Stimulated activated CD4-positive, alpha-beta T cell treated with anti-CD3 and anti-CD28 coated beads, TNF-alpha, amount 100 ng/mL, for 1 hour (primary cell): ENCODE results near the gene SUCO.

Experiments
- DNase-seq, 3 donors: peaks; one replicate each; pipeline ENCODE4 v3.0.0-alpha.2; 2020; ENCODE audit warnings: low read depth in 3 of 3, low spot score in 1 of 3

The SUCO gene

GRCh38 chr1:172514108-172514507 is 18.8 kb upstream of the SUCO start:
- DNase-seq, result no peak

- no peak for DNase-seq
These were observed 17.5 kb upstream of the SUCO start for GRCh38 chr1:172515436-172515835.

- no peak for DNase-seq
These were observed 17.0 kb upstream of the SUCO start for GRCh38 chr1:172515927-172516326.

DNA sequence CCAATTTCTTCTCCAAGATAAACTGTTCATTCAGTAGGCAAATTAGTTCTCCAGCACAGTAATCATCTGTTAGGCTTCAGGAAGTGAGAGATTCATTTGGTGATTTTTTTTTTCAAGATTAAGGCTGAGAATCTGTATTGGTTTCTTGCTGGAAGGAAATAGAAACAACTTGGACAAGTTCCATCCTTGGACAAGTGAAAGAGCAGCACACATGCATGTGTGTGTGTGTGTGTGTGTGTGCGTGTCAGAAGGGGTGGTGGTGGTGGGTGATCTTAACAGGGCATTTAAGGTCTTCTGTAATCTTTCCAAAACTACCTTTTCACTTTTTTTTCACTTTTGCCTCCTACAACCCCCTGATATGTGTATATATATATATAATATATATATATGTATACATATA is 15.9 kb upstream of the SUCO start:
- DNase-seq, result no peak

- DNase-seq, result no peak
These were observed 15.4 kb upstream of the SUCO start for GRCh38 chr1:172517545-172517944.

DNA sequence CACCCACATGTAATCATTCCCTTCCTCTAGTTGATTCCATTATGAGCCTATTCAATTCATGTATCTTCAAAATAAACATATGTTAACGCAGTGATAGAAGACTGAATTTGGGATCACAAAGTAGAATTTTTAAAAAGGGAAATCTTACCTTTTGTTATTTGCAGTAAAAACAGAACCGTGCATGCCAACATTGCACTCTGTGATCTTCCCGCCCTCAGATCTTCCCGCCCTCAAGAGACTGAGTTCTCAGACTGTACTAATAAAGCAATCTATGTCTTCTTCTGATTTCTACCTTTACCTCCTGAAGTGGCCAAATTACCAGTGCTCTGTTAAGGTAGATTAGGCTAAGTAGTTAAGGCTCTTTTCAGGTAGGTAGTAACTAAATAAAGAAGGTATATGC is 3.6 kb upstream of the SUCO start:
- no peak for DNase-seq

GRCh38 chr1:172530000-172530399 is 3.0 kb upstream of the SUCO start:
- DNase-seq, result no peak

DNA sequence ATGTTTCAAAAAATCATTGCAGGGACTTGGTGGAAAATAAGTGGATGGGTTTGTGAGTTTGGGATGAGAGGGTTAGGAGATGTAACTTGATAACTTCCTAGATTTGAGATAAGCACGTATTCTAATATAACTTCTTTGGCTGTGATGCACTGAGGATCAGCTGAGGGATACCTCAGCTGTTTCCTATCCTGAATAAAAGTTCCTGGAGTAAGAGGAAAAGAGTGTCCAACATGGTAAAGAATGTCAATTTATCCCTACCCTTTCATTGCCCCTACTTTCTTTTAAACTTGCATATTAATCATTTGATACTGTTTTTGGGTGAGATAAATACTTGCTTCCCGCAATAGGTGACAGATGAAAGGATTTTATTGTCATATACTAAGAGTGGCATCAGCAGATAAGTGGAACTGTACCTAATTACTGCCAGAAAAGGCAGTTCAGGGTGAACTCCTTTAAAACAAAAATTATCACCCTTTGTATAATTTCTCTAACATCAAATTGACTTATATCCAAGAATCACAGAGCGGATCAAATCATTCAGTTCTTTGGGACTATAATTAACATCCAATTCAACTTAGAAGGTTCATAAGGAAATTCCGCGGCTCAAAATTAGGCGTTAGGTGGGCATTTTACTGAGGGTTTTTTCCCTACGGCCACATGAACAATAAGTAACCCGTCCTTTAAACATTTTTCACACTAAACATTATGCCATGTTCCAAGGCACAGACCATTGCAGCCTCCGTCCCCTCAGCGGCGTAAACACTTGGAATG is 1.4 kb upstream of the SUCO start:
- no peak for DNase-seq

DNA sequence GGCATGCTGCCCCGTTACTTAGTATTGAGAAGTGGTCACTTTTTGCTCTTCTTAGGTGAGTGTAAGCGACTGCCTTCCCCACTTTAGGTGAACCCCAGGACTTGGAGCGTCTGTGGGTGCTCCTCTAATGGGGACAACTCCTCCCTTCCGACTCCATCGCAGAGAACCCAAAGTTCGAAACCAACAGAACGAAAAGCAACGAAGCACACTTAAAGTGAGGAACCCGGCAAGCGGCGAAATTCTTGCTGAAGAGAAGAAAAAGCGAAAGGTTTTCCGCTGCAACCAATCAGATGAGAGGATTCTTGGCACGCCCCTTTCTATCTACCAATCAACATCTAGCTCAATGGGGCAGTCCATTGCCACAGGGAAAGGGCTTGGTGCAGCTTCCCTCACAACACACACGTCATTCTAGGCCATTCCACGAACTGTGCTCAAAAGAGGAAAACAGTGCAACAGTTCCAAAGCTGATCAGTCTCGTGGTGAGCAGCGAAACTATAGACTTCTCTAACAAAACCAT is 709 bp upstream of the SUCO start:
- DNase-seq, result peak; percentile 54 to 75 (median 70)

DNA sequence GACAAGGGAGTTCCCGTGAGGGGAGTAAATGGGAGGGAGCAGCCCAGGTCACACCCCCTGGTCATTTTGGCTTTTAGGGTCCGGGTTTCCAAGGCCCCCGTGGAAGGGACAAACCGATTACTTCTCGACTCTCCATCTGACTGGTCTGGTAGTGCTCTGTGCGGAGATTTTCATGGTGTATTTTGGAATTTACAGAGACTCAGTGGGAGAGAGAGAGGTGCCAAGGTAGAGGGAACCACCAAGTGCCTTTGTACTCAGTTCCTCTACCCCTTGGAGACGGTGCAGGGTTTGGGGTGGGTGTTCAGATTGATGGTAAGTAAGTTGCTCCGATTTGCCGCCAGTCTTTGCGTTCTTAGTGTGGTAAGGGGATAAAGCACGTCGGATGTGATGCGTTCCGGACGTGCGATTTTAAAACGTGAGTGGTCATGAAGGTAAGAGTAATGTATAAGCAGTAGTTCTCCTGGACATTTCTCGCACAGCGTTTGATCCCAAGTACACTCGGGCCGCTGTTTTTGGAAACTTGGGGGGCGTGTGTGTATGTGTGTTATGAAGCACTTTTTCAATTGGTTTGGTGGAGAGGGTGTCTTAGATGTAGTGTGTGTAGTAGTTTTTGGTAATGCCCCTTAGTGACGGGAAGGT is 682 bp downstream of the SUCO start:
- peak in 1 of 3 donors; percentile 3 for DNase-seq

GRCh38 chr1:172536256-172536655 is 3.3 kb downstream of the SUCO start:
- no peak for DNase-seq

- DNase-seq, result no peak
These were observed 4.4 kb downstream of the SUCO start for GRCh38 chr1:172537366-172537765.

GRCh38 chr1:172537827-172538391 is 5.0 kb downstream of the SUCO start:
- DNase-seq, result no peak

DNA sequence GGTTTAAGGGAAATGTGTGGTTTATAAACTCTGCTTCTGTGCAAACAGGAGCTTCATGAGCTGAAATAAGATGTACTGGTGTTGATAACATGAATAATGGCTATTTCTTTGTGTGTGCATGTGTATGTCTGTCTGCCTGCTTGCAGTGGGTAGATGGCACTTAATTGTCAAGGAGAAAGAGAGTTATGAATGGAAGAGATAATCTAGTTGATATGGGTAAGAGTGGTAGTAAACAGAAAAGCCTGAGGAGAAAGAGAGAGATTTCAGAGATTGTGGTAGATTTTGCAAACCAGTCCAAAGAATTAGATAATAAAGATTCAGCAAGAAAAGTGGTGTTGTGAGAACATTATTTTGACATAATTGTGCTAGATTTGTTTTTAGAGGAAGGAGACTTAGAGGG is 7.7 kb downstream of the SUCO start:
- no peak for DNase-seq

DNA sequence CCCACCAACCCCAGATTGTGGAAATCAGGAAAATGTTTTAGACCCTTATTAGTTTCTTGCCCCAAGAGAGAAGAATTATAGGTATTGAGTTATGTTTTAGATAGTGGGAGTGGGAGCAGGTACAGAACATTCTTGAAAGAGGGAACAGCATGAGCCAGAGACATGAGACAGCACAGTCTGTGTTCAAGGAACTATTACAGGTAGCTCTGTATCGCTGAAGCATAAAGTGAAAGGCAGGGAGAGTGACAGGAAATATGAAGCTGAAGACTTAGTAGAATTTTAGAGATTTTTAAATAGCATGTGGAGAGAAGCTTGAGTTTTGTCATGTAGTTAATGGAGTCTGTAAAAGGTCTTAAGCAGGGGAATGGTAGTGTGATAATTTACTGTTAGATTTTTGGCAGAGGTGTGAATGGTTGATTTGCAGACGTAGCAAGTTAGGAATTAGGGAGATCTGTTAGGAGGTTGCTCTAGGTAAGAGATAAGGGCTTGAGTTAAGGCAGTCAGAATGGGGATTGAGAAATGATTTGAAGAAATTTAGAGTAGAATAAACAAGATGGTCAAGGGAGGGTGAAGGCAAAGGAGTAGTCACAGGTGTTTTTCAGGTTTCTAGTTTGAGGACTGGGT is 11.6 kb downstream of the SUCO start:
- DNase-seq, result no peak

DNA sequence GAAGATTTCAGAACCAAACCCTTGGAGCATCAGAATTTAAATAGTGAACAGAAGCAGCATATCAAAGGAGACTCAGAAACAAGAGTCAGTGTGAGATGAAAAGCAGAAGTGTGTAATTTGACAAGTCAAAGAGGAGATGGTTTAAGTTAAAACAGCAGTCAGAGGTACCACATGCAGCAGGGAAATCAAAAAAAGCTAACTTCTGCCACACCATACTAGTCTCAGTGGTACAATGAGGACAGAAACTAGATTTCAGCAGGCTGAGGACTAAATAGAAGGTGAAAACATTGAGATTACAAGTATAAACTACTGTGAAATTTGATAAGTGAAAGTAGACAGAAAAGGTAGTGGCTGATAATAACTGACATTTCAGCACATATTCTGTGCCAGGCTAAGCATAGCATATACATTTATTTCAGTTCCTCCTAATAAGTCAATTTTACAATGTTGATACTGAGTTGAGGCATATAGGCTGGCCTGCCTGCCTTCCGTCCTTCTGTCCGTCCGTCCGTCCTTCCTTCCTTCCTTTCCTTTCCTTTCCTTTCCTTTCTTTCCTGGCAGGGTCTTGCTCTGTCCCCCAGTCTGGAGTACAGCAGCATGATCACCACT is 12.6 kb downstream of the SUCO start:
- DNase-seq, result no peak

DNA sequence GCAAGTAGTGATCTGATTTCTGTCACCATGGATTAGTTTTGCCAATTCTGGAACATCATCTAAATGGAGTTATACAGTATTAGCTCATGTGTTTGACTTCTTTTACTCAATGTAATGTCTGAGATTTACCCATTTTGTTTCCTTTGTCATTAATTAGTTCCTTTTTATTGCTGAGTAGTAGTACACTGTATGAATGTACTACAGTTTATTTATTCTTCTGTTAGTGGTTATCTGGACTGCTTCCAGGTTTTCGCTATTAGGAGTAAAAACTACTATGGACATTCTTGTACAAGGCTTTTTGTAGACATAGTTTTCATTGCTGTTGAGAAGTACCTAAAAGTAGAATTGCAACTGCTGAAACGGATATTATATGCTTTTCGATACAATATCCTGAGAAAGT is 14.1 kb downstream of the SUCO start:
- DNase-seq, result no peak

DNA sequence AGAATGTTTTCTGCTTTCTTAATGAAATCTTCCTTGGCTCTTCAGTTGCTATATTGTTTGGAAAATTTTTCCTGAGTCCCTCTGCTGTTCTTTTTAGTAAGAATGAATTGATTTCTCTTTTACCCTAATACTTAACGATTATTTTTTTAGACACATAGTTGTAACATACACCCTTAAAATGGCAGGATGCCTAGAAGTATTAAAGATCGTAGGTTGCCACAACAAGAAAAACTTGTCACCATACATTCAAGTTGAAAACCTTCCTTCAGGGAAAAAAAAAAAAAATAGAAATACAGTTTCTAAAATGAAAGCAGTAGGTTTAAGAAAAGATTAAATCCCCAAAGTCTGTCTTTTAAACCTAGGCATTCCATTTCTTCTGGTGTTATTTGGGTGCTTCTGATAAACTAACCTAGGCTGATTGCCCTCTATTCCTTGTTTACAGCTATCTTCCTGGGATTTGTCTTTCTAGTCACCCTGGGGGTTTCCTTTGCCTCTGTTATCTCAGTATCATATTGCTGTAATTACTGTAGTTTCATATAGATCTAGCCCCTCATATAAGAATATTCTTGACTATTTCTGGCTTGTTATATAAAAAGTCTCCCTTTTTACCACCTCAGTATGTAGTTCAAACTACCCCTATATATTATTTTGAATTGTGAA is 16.8 kb downstream of the SUCO start:
- no peak for DNase-seq

- DNase-seq, result no peak
These were observed 18.3 kb downstream of the SUCO start for GRCh38 chr1:172551279-172551678.

GRCh38 chr1:172554915-172555314 is 22.0 kb downstream of the SUCO start:
- no peak for DNase-seq

- DNase-seq, result no peak
These were observed 23.5 kb downstream of the SUCO start for GRCh38 chr1:172556461-172556860.
